ENCODE measurements around the gene METTL5. TPM values are rescaled to one million over a fixed set of nuclear protein-coding genes. Genes with fewer than 3 reads are reported as not detected.
"Not testable (repeated sequence)": the region's sequence is repeated elsewhere in the genome, so short reads cannot be mapped to it uniquely, and the experiment has no call there.

METTL5 gene
- total RNA-seq, 2 experiments from 2014 or later = 57.1 to 62.7 TPM

DNA sequence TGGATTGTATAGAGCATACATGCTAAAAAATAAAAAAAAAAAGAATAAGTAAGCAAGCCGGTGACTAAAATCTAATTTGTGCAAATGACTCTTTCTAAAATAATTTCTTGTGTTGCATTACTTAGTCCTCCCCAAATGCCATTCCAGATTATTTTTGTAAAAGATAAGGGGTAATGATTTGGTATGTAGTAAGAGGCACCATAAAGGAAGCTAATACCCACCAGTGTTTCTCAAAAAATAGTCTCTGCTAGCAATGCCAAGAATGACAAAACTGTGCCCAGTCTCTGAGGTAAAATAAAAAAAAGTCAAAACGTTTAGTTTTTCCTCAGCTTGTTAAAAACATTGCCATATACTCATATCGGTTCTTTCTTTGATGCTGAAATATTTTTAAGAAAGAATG lies 2.7 kb downstream of the METTL5 start:
- Mint-ChIP-seq H3K36me3 (peaks cover 34% of the 10 kb centered on the region), H3K27ac (no peak overlapping the region)

DNA sequence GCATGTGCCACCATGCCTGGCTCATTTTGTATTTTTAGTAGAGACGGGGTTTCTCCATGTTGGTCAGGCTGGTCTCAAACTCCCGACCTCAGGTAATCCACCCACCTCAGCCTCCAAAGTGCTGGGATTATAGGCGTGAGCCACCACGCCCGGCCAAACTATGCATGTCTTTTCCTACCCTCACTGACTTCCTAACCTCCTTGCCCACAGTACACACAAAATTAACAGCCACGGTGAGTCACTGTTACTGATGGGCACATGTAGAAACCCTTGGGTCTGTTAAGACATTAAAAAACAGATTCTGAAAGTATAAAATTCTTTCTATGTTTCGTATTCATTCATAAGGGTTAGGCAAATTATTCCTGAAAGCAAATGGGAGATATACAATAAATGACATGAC lies 4.6 kb downstream of the METTL5 start:
- peaks cover 40% of the 10 kb centered on the region for H3K4me1 Mint-ChIP-seq
- H3K27ac Mint-ChIP-seq; DNase-seq; ATAC-seq (ENCODE audit: low read depth); H3K9me3 Mint-ChIP-seq; H3K27me3 Mint-ChIP-seq; H3K4me3 Mint-ChIP-seq: not testable (repeated sequence)
- POLR2A ChIA-PET = interaction anchor here (0.6 kb wide), 1 partner anchor 108 kb away, joined by 4 read pairs; no protein-coding TSS in a partner anchor
- peaks cover 48% of the 10 kb centered on the region for H3K36me3 Mint-ChIP-seq

More for the DNA sequence above, 2.7 kb downstream of the METTL5 start:
- Mint-ChIP-seq H3K27me3 (no peaks in the 10 kb centered on the region), H3K4me1 (peaks cover 40% of the 10 kb centered on the region), H3K9me3 (peaks cover 4% of the 10 kb centered on the region), H3K4me3 (no peak overlapping the region)
- POLR2A ChIA-PET = interaction anchor here (1.0 kb wide), 1 partner anchor 13 kb away, joined by 3 read pairs; no protein-coding TSS in a partner anchor
- DNase-seq (no peak), ATAC-seq (ENCODE audit: low read depth) (no peak)

DNA sequence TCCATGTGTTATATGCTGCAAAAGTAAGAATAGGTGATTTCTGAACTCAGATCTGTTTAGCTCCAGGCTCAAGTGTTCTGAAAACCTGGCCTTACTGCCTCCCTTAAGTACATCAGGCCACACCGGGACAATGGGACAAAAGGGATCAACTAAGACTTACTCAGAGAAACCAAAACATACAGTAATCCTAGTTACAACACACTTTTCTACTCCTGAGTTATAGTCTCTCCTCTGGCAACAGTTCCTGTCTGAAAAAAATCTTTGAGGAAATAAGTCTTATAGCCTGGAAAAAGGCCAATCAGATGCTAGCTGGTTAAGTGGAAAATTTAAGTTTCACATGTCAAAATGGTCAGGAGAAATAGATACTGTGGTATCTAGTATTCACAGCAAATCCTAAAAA lies 5.6 kb downstream of the METTL5 start:
- Mint-ChIP-seq H3K36me3 (peaks cover 52% of the 10 kb centered on the region), H3K4me1 (peaks cover 37% of the 10 kb centered on the region), H3K4me3 (no peak overlapping the region), H3K27me3 (no peaks in the 10 kb centered on the region), H3K9me3 (peaks cover 7% of the 10 kb centered on the region), H3K27ac (no peak overlapping the region)
- DNase-seq (no peak), ATAC-seq (ENCODE audit: low read depth) (no peak)
- POLR2A ChIA-PET = no interaction called here

DNA sequence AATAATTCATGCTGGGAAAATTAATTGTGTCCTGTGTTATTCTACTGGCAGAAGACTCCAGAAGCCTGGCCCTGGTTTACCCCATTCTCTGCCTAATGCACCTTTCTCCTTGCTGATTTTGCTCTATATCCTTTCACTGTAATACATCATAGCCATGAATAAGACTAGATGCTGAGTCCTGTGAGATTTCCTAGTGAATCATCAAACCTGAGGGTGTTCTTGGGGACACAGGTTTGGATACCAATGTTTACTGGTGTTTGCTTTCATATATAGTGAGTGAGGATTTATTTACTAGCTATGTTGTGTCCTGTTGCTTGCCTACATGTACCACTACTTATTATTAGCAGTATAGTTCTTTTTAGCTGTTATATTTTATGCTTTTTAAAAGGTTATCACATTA lies 6.5 kb downstream of the METTL5 start:
- Mint-ChIP-seq H3K4me3 (no peak overlapping the region), H3K9me3 (peaks cover 7% of the 10 kb centered on the region), H3K36me3 (peaks cover 53% of the 10 kb centered on the region), H3K27ac (no peak overlapping the region), H3K27me3 (no peaks in the 10 kb centered on the region), H3K4me1 (peaks cover 30% of the 10 kb centered on the region)
- ATAC-seq (ENCODE audit: low read depth) (no peak), DNase-seq (no peak)
- POLR2A ChIA-PET = no interaction called here

DNA sequence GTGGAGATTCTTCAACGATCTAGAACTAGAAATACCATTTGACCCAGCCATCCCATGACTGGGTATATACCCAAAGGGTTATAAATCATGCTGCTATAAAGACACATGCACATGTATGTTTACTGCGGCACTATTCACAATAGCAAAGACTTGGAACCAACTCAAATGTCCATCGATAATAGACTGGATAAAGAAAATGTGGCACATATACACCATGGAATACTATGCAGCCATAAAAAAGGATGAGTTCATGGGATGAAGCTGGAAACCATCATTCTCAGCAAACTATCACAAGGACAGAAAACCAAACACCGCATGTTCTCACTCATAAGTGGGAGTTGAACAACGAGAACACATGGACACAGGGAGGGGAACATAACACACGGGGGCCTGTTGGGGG lies 7.3 kb downstream of the METTL5 start:
- Mint-ChIP-seq H3K4me1 (peaks cover 21% of the 10 kb centered on the region), H3K36me3 (peaks cover 50% of the 10 kb centered on the region)
- H3K27ac Mint-ChIP-seq; ATAC-seq (ENCODE audit: low read depth); H3K27me3 Mint-ChIP-seq; DNase-seq; POLR2A ChIA-PET; H3K4me3 Mint-ChIP-seq; H3K9me3 Mint-ChIP-seq: not testable (repeated sequence)

DNA sequence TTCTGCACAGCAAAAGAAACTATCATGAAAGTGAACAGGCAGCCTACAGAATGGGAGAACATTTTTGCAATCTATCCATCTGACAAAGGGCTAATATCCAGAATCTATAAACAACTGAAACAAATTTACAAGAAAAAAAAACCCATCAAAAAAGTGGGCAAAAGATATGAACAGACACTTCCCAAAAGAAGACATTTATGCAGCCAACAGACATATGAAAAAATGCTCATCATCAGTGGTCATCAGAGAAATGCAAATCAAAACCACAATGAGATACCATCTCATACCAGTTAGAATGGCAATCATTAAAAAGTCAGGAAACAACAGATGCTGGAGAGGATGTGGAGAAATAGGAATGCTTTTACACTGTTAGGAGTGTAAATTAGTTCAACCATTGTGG lies 7.7 kb downstream of the METTL5 start:
- POLR2A ChIA-PET; H3K27me3 Mint-ChIP-seq; H3K4me3 Mint-ChIP-seq; ATAC-seq (ENCODE audit: low read depth); DNase-seq; H3K9me3 Mint-ChIP-seq; H3K27ac Mint-ChIP-seq: not testable (repeated sequence)
- Mint-ChIP-seq H3K4me1 (peaks cover 21% of the 10 kb centered on the region), H3K36me3 (peaks cover 50% of the 10 kb centered on the region)

DNA sequence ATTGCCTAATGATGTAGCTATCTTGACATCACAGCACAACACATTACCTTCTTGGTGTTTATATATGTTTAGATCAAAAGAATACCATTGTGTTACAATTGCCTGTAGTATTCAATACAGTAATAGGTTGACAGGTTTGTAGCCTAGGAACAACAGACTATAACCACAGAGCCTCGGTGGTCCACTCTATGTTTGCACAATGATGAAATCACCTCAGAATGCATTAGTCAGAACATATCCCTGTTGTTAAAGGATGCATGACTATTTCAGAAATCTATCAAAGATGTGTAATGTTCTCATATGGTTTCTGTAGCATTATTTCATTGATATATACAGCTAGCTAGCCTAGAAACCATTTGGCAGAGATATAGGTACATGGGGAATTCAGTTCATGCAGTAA lies 8.9 kb downstream of the METTL5 start:
- DNase-seq (no peak), ATAC-seq (ENCODE audit: low read depth) (no peak)
- Mint-ChIP-seq H3K9me3 (peaks cover 7% of the 10 kb centered on the region), H3K4me1 (peaks cover 19% of the 10 kb centered on the region), H3K27ac (no peak overlapping the region), H3K27me3 (no peaks in the 10 kb centered on the region), H3K4me3 (no peak overlapping the region), H3K36me3 (peaks cover 50% of the 10 kb centered on the region)
- POLR2A ChIA-PET = no interaction called here

DNA sequence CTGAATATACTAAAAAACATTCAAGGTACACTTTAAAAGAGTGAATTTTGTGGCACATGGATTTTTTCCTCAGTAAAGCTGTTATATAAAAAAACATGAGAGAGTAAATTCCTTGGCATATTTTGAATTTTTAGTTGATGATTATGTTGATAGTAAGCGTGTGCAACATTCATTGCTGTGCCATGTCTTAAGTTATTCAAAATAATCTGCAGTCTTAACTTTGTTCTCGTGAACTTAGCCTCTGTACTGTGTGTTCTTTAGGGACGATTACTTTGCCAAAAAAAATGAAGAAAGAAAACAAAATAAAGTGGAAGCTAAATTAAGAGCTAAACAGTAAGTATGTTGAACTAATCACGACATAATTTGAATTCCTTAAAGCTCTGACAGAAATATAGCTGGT lies 16.5 kb downstream of the METTL5 start:
- Mint-ChIP-seq H3K4me1 (peaks cover 2% of the 10 kb centered on the region), H3K27ac (no peak overlapping the region), H3K27me3 (no peaks in the 10 kb centered on the region), H3K4me3 (no peak overlapping the region), H3K36me3 (peaks cover 38% of the 10 kb centered on the region), H3K9me3 (no peaks in the 10 kb centered on the region)
- POLR2A ChIA-PET = interaction anchor here (1.1 to 1.3 kb wide), 2 partner anchors 14 to 20 kb away, joined by 3 to 6 read pairs; partner anchors contain the start of gene UBR3
- no peak for ATAC-seq (ENCODE audit: low read depth)
- no peak for DNase-seq

DNA sequence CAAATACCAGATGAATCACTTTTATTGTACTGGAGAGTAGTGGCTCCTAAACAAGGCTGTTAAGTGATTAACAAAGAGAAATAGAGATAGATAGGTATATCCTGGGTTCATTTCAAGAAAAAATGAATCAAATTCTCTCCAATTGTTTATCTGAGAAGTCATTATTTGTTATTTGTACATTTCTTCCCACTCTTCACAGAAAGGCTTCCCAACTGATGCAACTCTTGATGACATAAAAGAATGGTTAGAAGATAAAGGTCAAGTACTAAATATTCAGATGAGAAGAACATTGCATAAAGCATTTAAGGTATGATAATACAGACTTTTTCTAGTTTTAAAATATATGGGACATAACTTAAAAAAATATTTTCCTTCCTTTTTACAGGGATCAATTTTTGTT lies 18.1 kb downstream of the METTL5 start:
- no peak for DNase-seq
- POLR2A ChIA-PET = no interaction called here
- Mint-ChIP-seq H3K27ac (no peak overlapping the region), H3K36me3 (peaks cover 37% of the 10 kb centered on the region), H3K27me3 (no peaks in the 10 kb centered on the region), H3K9me3 (no peaks in the 10 kb centered on the region), H3K4me3 (no peak overlapping the region), H3K4me1 (peaks cover 4% of the 10 kb centered on the region)
- ATAC-seq (ENCODE audit: low read depth) = no peak

DNA sequence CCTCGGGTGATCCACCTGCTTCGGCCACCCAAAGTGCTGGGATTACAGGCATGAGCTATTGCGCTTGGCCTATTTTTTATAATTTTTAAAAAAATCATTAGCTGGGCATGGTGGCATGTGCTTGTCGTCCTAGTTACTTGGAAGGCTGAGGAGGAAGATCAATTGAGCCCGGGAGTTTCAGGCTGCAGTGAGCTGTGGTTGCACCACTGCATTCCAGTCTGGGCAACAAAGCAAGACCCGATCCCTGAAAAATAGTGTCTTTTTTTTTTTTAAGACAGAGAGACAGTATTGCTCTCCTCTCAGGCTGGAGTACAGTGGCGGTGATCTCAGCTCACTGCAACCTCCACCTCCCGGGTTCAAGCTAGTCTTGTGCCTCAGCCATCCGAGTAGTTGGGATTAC lies 21.2 kb downstream of the METTL5 start:
- Mint-ChIP-seq H3K4me1 (peaks cover 12% of the 10 kb centered on the region), H3K36me3 (peaks cover 22% of the 10 kb centered on the region), H3K27ac (no peak overlapping the region), H3K9me3 (no peaks in the 10 kb centered on the region), H3K27me3 (no peaks in the 10 kb centered on the region), H3K4me3 (no peak overlapping the region)
- DNase-seq (no peak), ATAC-seq (ENCODE audit: low read depth) (no peak)
- POLR2A ChIA-PET = interaction anchor here (1.2 kb wide), 1 partner anchor 24 kb away, joined by 4 read pairs; the partner anchor contains the start of gene UBR3

DNA sequence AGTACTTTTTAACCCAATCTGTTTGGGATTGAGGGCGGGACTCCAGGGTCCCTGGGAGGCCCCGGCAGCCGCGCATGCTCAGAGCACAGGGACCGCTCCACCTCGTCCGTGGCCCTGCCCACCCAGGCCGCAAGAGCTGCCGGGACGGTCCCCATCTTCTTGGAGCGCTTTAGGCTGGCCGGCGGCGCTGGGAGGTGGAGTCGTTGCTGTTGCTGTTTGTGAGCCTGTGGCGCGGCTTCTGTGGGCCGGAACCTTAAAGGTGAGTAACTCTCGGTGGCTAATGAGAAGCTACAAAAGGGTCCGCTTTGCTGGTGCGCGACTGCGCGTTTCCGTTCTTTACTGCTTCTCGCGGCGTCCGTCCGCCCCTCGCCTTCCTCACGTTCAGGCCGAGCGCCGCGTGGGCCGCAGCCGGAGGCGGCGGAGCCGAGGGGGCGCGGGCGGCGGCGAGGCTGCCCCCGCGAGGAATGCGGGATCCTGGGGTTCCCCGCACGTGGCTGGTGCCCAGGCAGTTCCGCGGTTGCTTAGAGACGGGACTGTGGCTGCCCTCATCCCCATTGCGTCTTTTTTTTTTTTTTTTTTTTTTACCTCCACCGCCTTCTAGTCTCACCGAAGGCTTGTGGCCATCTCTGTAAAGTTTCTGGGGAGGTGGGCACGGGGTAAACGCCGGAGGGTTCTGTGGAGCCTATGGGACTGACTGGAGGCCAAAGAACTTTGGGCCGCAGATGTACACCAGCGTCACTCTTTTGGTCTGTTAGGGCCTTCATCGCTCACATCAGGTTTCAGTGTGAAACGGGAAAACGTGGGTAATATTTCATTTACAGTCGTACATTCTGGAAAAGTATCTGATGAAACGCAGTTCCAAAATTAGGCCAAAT lies 25.8 kb downstream of the METTL5 start, which contains the start of gene SSB:
SSB (plus strand) TSS at position 154 of the 875 bp plus-strand sequence. CDS start 2,090 bp downstream, outside the sequence.
- no peaks in the 10 kb centered on the region for H3K9me3 Mint-ChIP-seq
- POLR2A ChIA-PET = interaction anchor here (0.6 to 2.2 kb wide), 6 partner anchors 22 to 226 kb away, joined by 3 to 12 read pairs (median 6); partner anchors contain the start of genes FASTKD1, METTL5 and UBR3
- ATAC-seq (ENCODE audit: low read depth) = peak; percentile 98
- peaks cover 10% of the 10 kb centered on the region for H3K27me3 Mint-ChIP-seq
- peaks cover 4% of the 10 kb centered on the region for H3K36me3 Mint-ChIP-seq
- peak within 1 kb of the TSS; percentile 91 for H3K27ac Mint-ChIP-seq
- peak; percentile 91 for DNase-seq
- H3K4me1 Mint-ChIP-seq = peaks cover 12% of the 10 kb centered on the region
- peak within 1 kb of the TSS; percentile 93 for H3K4me3 Mint-ChIP-seq

DNA sequence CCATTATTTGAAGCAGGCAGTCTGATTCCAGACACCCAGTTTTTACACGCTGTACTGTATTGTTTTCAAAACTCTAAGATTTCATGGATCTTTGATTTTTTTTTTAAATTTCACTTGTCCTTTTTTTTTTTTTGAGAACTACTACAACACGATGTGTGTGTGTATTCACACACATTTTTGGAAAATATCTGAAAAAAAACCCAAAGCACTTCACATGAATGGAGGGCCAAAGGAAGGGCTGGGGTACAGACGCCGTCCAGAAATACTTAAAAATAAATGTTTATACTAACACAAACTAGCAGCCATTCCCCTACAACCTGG lies 26.3 kb downstream of the METTL5 start:
- H3K27me3 Mint-ChIP-seq = peaks cover 10% of the 10 kb centered on the region
- H3K27ac Mint-ChIP-seq = peak overlapping the region; percentile 82
- POLR2A ChIA-PET = interaction anchor here (0.8 to 2.2 kb wide), 5 partner anchors 11 to 225 kb away, joined by 3 to 12 read pairs (median 5); partner anchors contain the start of genes FASTKD1, METTL5 and UBR3

DNA sequence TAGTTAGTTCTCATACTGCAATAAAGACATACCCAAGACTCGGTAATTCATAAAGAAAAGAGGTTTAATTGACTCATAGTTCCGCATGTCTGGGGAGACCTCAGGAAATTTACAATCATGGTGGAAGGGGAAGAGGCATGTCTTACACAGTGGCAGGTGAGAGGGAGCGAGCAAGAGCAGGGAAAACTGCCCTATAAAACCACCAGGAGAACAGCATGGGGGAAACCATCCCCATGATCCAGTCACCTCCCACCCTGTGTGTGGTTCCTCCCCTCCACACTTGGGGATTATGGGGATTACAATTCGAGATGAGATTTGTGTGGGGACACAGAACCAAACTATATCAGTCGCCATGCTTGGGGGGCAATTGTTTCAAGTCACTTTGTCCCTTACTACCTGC lies 27.1 kb downstream of the METTL5 start:
- H3K9me3 Mint-ChIP-seq = no peaks in the 10 kb centered on the region
- ATAC-seq (ENCODE audit: low read depth) = no peak
- peak overlapping the region; percentile 22 for H3K27ac Mint-ChIP-seq
- peak overlapping the region; percentile 9 for H3K4me3 Mint-ChIP-seq
- peaks cover 10% of the 10 kb centered on the region for H3K27me3 Mint-ChIP-seq
- POLR2A ChIA-PET = interaction anchor here (0.8 kb wide), 1 partner anchor 10 kb away, joined by 3 read pairs; no protein-coding TSS in a partner anchor
- DNase-seq = no peak
- H3K4me1 Mint-ChIP-seq = peaks cover 11% of the 10 kb centered on the region
- H3K36me3 Mint-ChIP-seq = peaks cover 4% of the 10 kb centered on the region

More for the DNA sequence above, 26.3 kb downstream of the METTL5 start:
- H3K4me3 Mint-ChIP-seq = peak overlapping the region; percentile 93
- peaks cover 12% of the 10 kb centered on the region for H3K4me1 Mint-ChIP-seq
- H3K9me3 Mint-ChIP-seq = no peaks in the 10 kb centered on the region
- DNase-seq (no peak), ATAC-seq (ENCODE audit: low read depth) (no peak)
- H3K36me3 Mint-ChIP-seq = peaks cover 4% of the 10 kb centered on the region

DNA sequence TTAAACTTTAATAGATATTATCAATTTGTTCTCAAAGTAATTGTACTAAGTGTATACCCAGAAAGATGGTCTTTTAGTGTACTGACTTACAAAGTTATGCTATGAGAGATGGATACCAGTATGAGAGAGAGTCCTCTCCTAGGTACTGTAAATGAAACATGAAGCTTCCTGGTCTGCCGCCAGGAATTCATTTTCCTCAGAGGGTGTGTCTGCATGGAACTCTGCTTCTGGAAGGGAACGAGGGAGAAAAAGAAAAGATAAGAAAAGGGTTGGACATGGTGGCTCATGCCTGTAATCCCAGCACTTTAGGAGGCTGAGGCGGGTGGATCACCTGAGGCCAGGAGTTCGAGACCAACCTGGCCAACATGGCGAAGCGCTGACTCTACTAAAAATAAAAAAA lies 28.3 kb downstream of the METTL5 start:
- POLR2A ChIA-PET = no interaction called here
- no peak overlapping the region for H3K4me3 Mint-ChIP-seq
- H3K27ac Mint-ChIP-seq = no peak overlapping the region
- ATAC-seq (ENCODE audit: low read depth) (no peak), DNase-seq (no peak)
- H3K27me3 Mint-ChIP-seq = peaks cover 10% of the 10 kb centered on the region
- peaks cover 2% of the 10 kb centered on the region for H3K36me3 Mint-ChIP-seq
- no peaks in the 10 kb centered on the region for H3K9me3 Mint-ChIP-seq
- peaks cover 11% of the 10 kb centered on the region for H3K4me1 Mint-ChIP-seq
